K562 (cell line): ENCODE measurements around the gene NTSR1. TPM values are rescaled to one million over a fixed set of nuclear protein-coding genes. Genes with fewer than 3 reads are reported as not detected.
A peak's percentile ranks its signal among the peaks of the same experiment; 100 is the strongest.

Experiments
- AFF1 ChIP-seq, 2 experiments: fragments of 450-650 bp; IDR thresholded peaks; 2 replicates each; pipeline ENCODE4 v1.6.1; 2018; ENCODE audit warnings: mild to moderate bottlenecking in 2 of 2, low read depth in 1 of 2; ENCODE audit not compliant: partially characterized antibody in 2 of 2
- ARID2 ChIP-seq: fragments of 450-650 bp; IDR thresholded peaks from 2 replicates; pipeline ENCODE4 v1.6.1; 2017; ENCODE audit warnings: antibody characterized with exemption, mild to moderate bottlenecking
- ARNT ChIP-seq, 2 experiments: fragments of 450-650 bp; IDR thresholded peaks; 2 replicates each; pipeline ENCODE4 v1.6.1; 2016; ENCODE audit warnings: mild to moderate bottlenecking in 1 of 2
- ATF4 ChIP-seq: fragments of 450-650 bp; formaldehyde crosslinking; IDR thresholded peaks from 2 replicates; pipeline ENCODE4 v1.4.0; 2022; ENCODE audit warnings: mild to moderate bottlenecking, moderate library complexity
- C11orf30 ChIP-seq: fragments of 450-650 bp; IDR thresholded peaks from 2 replicates; pipeline ENCODE4 v1.6.1; 2016; ENCODE audit warnings: low read depth, mild to moderate bottlenecking
- CC2D1A ChIP-seq: fragments of 450-650 bp; IDR thresholded peaks from 2 replicates; pipeline ENCODE4 v1.6.1; 2017; ENCODE audit warnings: mild to moderate bottlenecking
- EGR1 ChIP-seq: fragments of 450-650 bp; conservative IDR thresholded peaks from 2 replicates; pipeline ENCODE4 v1.6.1; 2017; ENCODE audit warnings: mild to moderate bottlenecking
- GTF2E2 ChIP-seq: fragments of 200-800 bp; sonication (Bioruptor generic); IDR thresholded peaks from 2 replicates; pipeline ENCODE4 v1.6.1; 2016; ENCODE audit warnings: missing genetic modification characterization, missing compliant biosample characterization
- HMG20A ChIP-seq: fragments of 450-650 bp; formaldehyde crosslinking; conservative IDR thresholded peaks from 2 replicates; pipeline ENCODE4 v1.4.0; 2020; ENCODE audit warnings: mild to moderate bottlenecking, mixed read lengths
- HNRNPUL1 ChIP-seq: fragments of 200-400 bp; formaldehyde crosslinking; IDR thresholded peaks from 2 replicates; pipeline ENCODE4 v1.6.1; 2017; ENCODE audit warnings: low read length
- NCOA2 ChIP-seq, 2 experiments: fragments of 450-650 bp; IDR thresholded peaks; 2 replicates each; pipeline ENCODE4 v1.6.1; 2018; ENCODE audit warnings: mild to moderate bottlenecking in 2 of 2, moderate library complexity in 1 of 2; ENCODE audit not compliant: partially characterized antibody in 2 of 2
- NFE2 ChIP-seq: IDR thresholded peaks from 2 replicates; pipeline ENCODE4 v1.6.1; 2014; ENCODE audit warnings: antibody characterized with exemption, low read depth
- SIRT6 ChIP-seq: IDR thresholded peaks from one replicate; pipeline ENCODE4 v1.6.1; 2012; ENCODE audit warnings: low read depth, mild to moderate bottlenecking, control low read depth, inconsistent platforms, low read length, moderate library complexity
- ZNF239 ChIP-seq: fragments of 250-450 bp; sonication (Bioruptor Pico); IDR thresholded peaks from 2 replicates; pipeline ENCODE4 v1.4.0; 2020; ENCODE audit warnings: mild to moderate bottlenecking
- ZNF408 ChIP-seq: fragments of 250-450 bp; sonication (Bioruptor Pico); IDR thresholded peaks from 2 replicates; pipeline ENCODE4 v1.4.0; 2020; ENCODE audit warnings: low read depth, mild to moderate bottlenecking, moderate library complexity
- ZNF655 ChIP-seq: fragments of 250-450 bp; sonication (Bioruptor Pico); IDR thresholded peaks from 2 replicates; pipeline ENCODE4 v1.5.0; 2021
- ZNF778 ChIP-seq: fragments of 450-650 bp; formaldehyde crosslinking; IDR thresholded peaks from 2 replicates; pipeline ENCODE4 v1.4.0; 2020; ENCODE audit warnings: mild to moderate bottlenecking, moderate library complexity
- ZNF830 ChIP-seq: fragments of 250-450 bp; sonication (Bioruptor Pico); IDR thresholded peaks from 2 replicates; pipeline ENCODE4 v1.5.0; 2021; ENCODE audit warnings: mild to moderate bottlenecking
- polyA plus RNA-seq, 8 experiments: library from polyadenylated mRNA; depleted of rRNA in 4 of 8; stranded (reverse) in 5 of 8; unstranded in 3 of 8; fragments of >200 nt; fragmentation: Nextera tagmentation in 2 of 8; fragmentation: Illumina TruSeq in 1 of 8; extraction: Ambion mirVana in 2 of 8; extraction: Trizol in 1 of 8; gene quantifications; 2 replicates each; pipeline versions ENCODE4 v1.2.1 to v1.2.3, GENCODE V29; 2011 to 2014; ENCODE audit warnings: inconsistent platforms in 1 of 8, missing spikeins in 1 of 8
- total RNA-seq, 7 experiments: library from RNA; depleted of rRNA in 6 of 7; stranded (reverse); fragments of >200 nt in 6 of 7; fragmentation: Illumina TruSeq in 2 of 7; extraction: Trizol in 2 of 7; gene quantifications; 2 replicates each; pipeline versions ENCODE4 v1.2.1 to v1.2.3, GENCODE V29; 2011 to 2021; ENCODE audit warnings: low replicate concordance in 1 of 7
- TF ChIP-seq, protein P1 (sequence below): sonication (generic); formaldehyde crosslinking; IDR thresholded peaks from 2 replicates; pipeline ENCODE4 v1.8.1; 2023; ENCODE audit warnings: mild to moderate bottlenecking, missing genetic modification reagents
- TF ChIP-seq, protein P2 (sequence below): fragments of 450-650 bp; formaldehyde crosslinking; IDR thresholded peaks from 2 replicates; pipeline ENCODE4 v1.4.0; 2020; ENCODE audit warnings: mild to moderate bottlenecking, moderate library complexity

The NTSR1 gene
- total and polyA plus RNA-seq, 9 of the 15 experiments (the other 6 are each of a cell fraction or from before 2014, with no cell fraction given) = 0.04 to 0.40 (median 0.13) TPM; not detected in 3

DNA sequence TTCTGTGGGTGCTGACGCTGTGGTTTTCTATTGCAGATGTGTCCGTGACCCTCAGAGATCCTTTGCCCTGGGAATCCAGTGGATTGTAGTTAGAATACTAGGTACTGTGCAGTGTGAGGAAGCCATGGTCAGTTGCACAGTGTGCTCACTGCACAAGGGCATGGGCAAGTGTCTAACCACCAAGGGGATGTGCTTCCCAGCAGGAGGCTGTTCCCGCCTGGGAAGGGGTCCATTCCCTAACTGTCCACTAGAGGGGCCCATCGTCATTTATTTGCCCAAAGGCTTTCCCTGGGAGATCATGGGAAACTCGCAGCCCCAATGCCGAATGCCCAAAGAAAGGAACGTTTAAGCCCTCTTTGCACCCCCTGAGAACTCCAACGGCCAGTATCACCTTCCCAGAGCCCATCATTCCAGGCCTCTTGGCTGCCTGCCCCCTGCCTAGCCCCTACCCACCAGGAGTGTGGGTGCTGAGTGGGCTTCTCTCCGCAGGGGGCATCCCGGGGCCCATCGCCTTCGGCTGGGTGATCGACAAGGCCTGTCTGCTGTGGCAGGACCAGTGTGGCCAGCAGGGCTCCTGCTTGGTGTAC is 40.1 kb upstream of the NTSR1 start (continued):
- no peak for TF ChIP-seq ZNF239
- TF ChIP-seq ZNF830 (CRISPR knock-in tag) = no peak
- TF ChIP-seq ZNF408 = no peak
- no peak for TF ChIP-seq EGR1
- TF ChIP-seq NCOA2 (IDR thresholded peaks at IDR 0.05; ENCODE audit: partially characterized antibody in 2 of 2) = no peak
- TF ChIP-seq C11orf30 = no peak
- no peak for TF ChIP-seq ARNT (IDR thresholded peaks at IDR 0.05)
- TF ChIP-seq, protein P1, sequence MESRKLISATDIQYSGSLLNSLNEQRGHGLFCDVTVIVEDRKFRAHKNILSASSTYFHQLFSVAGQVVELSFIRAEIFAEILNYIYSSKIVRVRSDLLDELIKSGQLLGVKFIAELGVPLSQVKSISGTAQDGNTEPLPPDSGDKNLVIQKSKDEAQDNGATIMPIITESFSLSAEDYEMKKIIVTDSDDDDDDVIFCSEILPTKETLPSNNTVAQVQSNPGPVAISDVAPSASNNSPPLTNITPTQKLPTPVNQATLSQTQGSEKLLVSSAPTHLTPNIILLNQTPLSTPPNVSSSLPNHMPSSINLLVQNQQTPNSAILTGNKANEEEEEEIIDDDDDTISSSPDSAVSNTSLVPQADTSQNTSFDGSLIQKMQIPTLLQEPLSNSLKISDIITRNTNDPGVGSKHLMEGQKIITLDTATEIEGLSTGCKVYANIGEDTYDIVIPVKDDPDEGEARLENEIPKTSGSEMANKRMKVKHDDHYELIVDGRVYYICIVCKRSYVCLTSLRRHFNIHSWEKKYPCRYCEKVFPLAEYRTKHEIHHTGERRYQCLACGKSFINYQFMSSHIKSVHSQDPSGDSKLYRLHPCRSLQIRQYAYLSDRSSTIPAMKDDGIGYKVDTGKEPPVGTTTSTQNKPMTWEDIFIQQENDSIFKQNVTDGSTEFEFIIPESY (CRISPR knock-in tag) = 0 out of 2 replicates have a peak, but pooled peaks have one; percentile 40
- TF ChIP-seq ARID2 = peak; percentile 81; the same call in 1 of the 2 replicates
- TF ChIP-seq SIRT6 = no peak
- no peak for TF ChIP-seq ZNF778
- TF ChIP-seq GTF2E2 (tag) = no peak
- no peak for TF ChIP-seq ZNF655
- TF ChIP-seq ATF4 (CRISPR knock-in tag) = no peak
- peak; percentile 65; the same call in 1 of the 2 replicates for TF ChIP-seq CC2D1A
- TF ChIP-seq, protein P2, sequence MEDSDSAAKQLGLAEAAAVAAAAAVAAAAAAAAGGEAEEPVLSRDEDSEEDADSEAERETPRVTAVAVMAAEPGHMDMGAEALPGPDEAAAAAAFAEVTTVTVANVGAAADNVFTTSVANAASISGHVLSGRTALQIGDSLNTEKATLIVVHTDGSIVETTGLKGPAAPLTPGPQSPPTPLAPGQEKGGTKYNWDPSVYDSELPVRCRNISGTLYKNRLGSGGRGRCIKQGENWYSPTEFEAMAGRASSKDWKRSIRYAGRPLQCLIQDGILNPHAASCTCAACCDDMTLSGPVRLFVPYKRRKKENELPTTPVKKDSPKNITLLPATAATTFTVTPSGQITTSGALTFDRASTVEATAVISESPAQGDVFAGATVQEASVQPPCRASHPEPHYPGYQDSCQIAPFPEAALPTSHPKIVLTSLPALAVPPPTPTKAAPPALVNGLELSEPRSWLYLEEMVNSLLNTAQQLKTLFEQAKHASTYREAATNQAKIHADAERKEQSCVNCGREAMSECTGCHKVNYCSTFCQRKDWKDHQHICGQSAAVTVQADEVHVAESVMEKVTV (CRISPR knock-in tag) = peak; percentile 88
- no peak for TF ChIP-seq HMG20A (CRISPR knock-in tag)
- no peak for TF ChIP-seq AFF1 (IDR thresholded peaks at IDR 0.05; ENCODE audit: low read depth in 1 of 2, partially characterized antibody in 2 of 2)
- TF ChIP-seq HNRNPUL1 = no peak
- no peak for TF ChIP-seq NFE2
